Measurements from ENCODE around the gene ZGPAT. TPM values are rescaled to one million over a fixed set of nuclear protein-coding genes. Genes with fewer than 3 reads are reported as not detected.
"Not testable (repeated sequence)": the region's sequence is repeated elsewhere in the genome, so short reads cannot be mapped to it uniquely, and the experiment has no call there.

Gene ZGPAT
- total RNA-seq, 4 donors from 2014 or later, result 34.4 to 44.7 (median 35.9) TPM

DNA sequence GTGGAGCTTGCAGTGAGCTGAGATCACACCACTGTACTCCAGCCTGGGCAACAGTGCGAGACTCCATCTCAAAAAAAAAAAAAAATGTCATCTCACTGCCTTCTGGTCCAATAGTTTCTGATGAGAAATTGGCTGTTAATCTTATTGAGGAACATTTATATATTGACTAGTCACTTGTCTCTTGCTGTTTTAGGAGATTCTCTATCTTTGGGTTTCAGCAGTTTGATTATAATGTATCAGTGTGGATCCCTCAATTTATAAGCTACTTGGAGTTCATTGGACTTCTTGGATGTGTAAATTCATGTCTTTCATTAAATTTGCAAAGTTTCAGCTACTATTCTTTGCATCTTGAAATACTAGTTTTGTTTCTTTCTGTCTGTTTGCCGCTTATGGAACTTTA, 11.2 kb downstream of the ZGPAT start:
- DNase-seq (ENCODE audit: low spot score in 2 of 2), result no peak
- TF ChIP-seq, protein P1, sequence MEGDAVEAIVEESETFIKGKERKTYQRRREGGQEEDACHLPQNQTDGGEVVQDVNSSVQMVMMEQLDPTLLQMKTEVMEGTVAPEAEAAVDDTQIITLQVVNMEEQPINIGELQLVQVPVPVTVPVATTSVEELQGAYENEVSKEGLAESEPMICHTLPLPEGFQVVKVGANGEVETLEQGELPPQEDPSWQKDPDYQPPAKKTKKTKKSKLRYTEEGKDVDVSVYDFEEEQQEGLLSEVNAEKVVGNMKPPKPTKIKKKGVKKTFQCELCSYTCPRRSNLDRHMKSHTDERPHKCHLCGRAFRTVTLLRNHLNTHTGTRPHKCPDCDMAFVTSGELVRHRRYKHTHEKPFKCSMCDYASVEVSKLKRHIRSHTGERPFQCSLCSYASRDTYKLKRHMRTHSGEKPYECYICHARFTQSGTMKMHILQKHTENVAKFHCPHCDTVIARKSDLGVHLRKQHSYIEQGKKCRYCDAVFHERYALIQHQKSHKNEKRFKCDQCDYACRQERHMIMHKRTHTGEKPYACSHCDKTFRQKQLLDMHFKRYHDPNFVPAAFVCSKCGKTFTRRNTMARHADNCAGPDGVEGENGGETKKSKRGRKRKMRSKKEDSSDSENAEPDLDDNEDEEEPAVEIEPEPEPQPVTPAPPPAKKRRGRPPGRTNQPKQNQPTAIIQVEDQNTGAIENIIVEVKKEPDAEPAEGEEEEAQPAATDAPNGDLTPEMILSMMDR (IDR thresholded peaks at IDR 0.05), result no peak
- no peak for TF ChIP-seq POLR2A (IDR thresholded peaks at IDR 0.05)
- 100% methylated on average over 2 of the region's 2 CpGs for WGBS, 2 donors
- intact Hi-C loops (cut with DNase I; ENCODE audit: low total_unique reads), result no loop called here
- no peak overlapping the region for H3K4me3 ChIP-seq (ENCODE audit: low read depth, poor library complexity, severe bottlenecking)

DNA sequence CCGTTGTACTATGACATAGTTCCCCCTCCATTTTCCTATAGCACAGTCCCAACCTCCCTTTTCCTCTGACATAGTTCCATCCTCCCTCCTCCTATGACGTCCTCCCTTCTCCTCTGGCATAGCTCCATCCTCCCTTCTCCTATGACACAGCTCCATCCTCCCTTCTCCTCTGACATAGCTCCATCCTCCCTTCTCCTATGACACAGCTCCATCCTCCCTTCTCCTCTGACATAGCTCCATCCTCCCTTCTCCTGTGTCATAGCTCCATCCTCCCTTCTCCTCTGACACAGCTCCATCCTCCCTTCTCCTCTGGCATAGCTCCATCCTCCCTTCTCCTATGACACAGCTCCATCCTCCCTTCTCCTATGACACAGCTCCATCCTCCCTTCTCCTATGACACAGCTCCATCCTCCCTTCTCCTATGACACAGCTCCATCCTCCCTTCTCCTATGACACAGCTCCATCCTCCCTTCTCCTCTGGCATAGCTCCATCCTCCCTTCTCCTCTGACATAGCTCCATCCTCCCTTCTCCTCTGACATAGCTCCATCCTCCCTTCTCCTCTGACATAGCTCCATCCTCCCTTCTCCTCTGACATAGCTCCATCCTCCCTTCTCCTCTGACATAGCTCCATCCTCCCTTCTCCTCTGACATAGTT, 15.3 kb downstream of the ZGPAT start:
- H3K4me3 ChIP-seq (ENCODE audit: low read depth, poor library complexity, severe bottlenecking); DNase-seq (ENCODE audit: low spot score in 2 of 2); intact Hi-C loops (cut with DNase I; ENCODE audit: low total_unique reads): not testable (repeated sequence)
- WGBS, 2 donors, result 73 to 91% methylated on average over 2 of the region's 2 CpGs

DNA sequence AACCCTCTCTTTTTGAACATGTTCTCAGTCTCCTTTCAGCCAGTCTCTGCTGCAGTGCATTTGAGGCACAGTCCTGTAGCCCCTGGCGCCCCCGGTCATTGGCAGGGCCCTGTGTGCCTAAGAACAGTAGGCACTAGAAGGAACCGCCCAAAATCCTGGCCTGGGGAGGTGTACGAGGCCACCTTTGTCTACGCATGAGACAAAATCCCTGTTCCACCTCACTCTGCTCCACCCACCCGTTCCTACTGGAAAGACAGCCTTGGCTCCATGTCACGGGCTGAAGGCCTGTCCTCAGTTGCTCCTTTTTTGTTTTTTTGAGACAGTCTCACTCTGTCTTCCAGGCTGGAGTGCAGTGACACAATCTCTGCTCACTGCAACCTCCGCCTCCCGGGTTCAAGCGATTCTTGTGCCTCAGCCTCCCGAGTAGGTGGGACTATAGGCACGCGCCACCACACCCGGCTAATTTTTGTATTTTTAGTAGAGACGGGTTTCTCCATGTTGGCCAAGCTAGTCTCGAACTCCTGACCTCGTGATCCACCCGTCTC, 22.4 kb downstream of the ZGPAT start:
- WGBS, 2 donors, result 93 to 95% methylated on average over 18 of the region's 18 CpGs
- intact Hi-C loops (cut with DNase I; ENCODE audit: low total_unique reads); H3K4me3 ChIP-seq (ENCODE audit: low read depth, poor library complexity, severe bottlenecking): not testable (repeated sequence)
- peak in 1 of 2 donors; percentile 68 for DNase-seq (ENCODE audit: low spot score in 2 of 2)

DNA sequence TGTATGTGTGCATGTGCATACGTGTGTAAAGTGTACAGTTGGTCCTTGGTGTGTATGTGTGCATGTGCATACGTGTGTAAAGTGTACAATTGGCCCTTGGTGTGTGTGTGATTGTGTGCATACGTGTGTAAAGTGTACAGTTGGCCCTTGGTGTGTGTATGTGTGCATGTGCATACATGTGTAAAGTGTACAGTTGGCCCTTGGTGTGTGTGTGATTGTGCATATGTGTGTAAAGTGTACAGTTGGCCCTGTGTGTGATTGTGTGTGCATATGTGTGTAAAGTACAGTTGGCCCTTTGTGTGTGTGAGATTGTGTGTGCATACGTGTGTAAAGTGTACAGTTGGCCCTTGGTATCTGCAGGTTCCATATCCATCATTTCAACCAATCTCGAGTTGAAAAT, 23.6 kb downstream of the ZGPAT start:
- TF ChIP-seq, protein P1 (IDR thresholded peaks at IDR 0.05), result no peak
- intact Hi-C loops (cut with DNase I; ENCODE audit: low total_unique reads), result no loop called here
- no peak overlapping the region for H3K4me3 ChIP-seq (ENCODE audit: low read depth, poor library complexity, severe bottlenecking)
- no peak for DNase-seq (ENCODE audit: low spot score in 2 of 2)
- 77 to 80% methylated on average over 5 of the region's 5 CpGs for WGBS, 2 donors

DNA sequence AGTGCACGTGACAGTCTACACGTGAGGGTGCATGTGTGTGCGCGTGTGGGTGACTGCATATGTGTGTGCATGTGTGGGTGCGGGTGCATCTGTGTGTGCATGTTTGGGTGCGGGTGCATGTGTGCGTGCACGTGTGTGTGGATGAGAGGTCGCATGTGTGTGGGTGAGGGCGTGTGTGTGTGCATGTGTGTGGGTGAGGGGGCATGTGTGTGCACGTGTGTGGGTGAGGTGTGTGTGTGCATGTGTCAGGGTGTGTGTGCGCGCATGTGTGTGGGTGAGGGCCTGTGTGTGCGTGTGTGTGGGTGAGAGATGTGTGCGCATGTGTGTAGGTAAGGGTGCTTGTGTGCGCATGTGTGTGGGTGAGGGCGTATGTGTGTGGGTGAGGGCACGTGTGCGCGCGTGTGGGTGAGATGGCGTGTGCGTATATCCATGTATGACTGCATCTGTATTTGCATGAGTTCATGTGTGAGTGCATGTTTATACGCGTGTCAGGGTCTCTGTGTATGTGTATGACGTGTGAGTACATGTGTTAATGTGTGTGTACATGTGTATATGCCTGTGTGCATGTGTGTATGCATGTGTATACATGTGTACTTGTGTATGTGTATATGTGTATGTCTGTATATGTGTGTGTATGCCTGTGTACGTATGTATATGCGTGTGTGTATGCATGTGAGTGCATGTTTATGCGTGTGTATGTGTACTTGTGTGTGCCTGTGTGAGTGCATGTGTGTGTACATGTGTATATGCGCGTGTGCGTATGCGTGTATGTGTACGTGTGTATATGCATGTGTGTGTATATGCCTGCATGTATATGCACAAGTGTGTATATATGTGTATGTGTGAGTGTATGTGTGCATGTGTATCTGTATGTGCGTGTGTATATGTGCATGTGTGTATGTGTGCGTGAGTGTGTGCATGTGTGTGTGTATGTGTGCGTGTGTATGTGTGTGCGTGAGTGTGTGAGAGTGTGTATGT, 24.6 kb downstream of the ZGPAT start:
- H3K4me3 ChIP-seq (ENCODE audit: low read depth, poor library complexity, severe bottlenecking), result no peak overlapping the region
- no peak for DNase-seq (ENCODE audit: low spot score in 2 of 2)
- intact Hi-C loops (cut with DNase I; ENCODE audit: low total_unique reads), result no loop called here
- TF ChIP-seq, protein P1 (IDR thresholded peaks at IDR 0.05), result peak in 1 of 3 donors; percentile 48
- no peak for TF ChIP-seq POLR2A (IDR thresholded peaks at IDR 0.05)
- 88% methylated on average over 38 of the region's 38 CpGs for WGBS, 2 donors

DNA sequence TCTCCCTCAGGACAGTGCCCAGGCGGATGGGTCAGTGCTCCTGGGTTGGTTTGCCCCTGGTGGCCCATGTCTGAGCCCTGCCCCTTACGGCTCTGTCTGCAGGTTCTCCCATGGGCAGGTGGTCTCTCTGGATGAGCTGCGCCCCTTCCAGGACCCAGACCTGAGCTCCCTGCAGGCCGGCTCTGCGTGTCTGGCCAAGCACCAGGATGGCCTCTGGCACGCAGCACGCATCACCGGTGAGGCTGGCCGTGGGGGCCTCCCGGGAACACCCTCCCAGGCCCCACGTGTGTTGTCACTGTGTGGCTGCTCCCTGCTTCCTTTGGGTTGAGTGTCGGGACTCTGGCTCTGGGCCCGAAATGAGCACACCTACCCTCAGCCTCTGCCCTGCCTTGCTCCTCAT, 25.3 kb downstream of the ZGPAT start:
- no peak overlapping the region for H3K4me3 ChIP-seq (ENCODE audit: low read depth, poor library complexity, severe bottlenecking)
- intact Hi-C loops (cut with DNase I; ENCODE audit: low total_unique reads), result no loop called here
- 91 to 92% methylated on average over 9 to 10 of the region's 13 CpGs for WGBS, 2 donors
- TF ChIP-seq, protein P1 (IDR thresholded peaks at IDR 0.05), result no peak
- no peak for TF ChIP-seq POLR2A (IDR thresholded peaks at IDR 0.05)
- DNase-seq (ENCODE audit: low spot score in 2 of 2), result no peak
